ENCODE data around the gene OSBP2.

The OSBP2 gene

DNA sequence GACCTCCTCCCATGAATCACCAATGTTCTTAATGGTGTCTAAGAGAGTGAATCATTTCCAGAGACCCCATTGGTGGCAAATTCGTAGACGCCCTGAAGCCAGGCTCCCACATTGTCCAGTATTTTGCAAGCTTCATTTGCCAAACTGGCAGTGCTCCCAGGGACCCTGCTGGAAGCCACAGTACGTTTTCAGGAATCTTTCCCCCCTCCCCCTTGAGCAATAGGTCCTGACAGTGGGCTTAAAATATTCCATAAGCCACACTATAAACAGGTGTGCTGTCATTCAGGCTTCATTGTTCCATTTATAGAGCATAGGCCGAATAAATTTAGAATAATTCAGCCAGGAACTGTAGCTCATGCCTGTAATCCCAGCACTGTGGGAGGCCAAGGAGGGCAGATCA, 148.6 kb downstream of the OSBP2 start:
- DNase-seq (ENCODE audit: low read depth in 2 of 2), result no peak

DNA sequence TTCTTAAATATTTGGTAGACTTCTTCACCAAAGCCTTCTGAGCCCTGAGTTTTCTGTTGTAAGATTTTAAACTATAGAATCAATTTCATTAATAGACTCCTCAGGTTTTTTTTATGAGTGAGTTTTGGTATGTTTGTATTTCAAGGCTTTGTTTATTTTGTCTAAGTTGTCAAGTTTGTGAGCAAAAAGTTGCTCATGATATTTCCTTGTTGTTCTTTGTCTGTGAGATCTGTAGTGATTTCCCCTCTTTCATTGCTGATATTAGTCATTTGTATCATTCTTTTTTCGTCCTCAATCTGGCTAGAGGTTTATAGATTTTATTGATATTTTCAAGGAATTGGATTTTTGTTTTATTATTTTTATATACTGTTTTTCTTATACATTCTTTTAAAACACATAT, 152.9 kb downstream of the OSBP2 start:
- DNase-seq (ENCODE audit: low read depth in 2 of 2), result no peak

DNA sequence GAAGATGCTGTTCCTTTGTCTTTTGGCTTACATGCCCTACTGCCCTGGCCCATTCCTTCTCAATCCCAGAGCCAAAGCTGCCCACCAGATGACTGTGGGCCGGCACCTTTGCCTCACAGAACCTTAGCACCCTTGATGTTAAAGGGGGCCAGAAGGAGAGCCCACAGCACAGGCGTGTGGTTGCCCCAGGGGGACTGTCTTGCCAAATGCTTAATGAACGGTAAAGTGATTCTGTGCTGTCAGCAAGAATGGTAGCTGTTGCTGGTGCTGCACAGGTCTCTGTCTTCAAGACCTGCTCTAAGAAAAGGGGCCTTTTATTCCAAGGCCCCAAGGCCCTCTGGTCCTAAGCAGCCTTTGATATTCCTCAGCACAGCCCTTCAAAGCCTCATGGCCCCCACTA, 160.6 kb downstream of the OSBP2 start:
- no peak for DNase-seq (ENCODE audit: low read depth in 2 of 2)

DNA sequence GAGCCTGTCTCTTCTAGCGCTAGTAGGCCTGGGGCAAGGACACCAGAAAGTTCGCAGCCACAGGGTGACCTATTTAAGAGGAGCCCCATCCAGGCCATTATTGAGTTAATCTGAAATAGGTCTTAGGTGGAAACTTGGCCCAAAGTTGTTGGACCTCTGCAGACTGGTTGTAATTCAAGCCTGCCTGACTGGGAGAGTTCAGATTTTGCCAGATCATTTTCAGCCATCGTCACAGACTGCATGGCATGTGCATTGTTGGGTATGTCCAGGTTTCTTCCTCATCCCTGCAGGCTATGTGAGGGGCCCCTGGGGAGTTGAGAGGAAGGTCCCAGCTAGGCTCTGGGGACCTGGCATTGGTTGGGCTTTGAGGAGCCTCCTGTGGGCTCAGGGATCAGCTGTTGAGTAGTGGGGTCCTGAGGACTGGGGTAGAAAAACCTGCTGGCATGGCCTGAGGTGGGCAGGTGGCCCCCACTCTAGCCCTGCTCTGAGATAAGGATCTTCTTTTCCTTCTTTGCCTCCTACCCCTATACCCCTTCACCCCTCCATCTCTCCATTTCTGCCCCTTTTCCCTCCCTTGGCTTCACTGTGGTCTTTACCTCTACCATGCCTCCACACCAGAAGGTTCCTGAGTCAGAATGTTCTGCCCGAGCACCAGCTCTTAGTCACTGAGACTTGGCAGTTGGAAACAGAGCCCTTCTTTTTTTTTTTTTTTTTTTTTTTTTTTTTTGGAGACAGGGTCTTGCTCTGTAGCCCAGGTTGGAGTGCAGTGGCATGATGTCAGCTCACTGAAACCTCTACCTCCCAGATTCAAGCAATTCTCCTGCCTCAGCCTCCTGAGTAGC, 161.2 kb downstream of the OSBP2 start:
- no peak for DNase-seq (ENCODE audit: low read depth in 2 of 2)

- DNase-seq (ENCODE audit: low read depth in 2 of 2), result no peak
Measured at GRCh38 chr22:30856741-30857502, 162.2 kb downstream of the OSBP2 start.

DNA sequence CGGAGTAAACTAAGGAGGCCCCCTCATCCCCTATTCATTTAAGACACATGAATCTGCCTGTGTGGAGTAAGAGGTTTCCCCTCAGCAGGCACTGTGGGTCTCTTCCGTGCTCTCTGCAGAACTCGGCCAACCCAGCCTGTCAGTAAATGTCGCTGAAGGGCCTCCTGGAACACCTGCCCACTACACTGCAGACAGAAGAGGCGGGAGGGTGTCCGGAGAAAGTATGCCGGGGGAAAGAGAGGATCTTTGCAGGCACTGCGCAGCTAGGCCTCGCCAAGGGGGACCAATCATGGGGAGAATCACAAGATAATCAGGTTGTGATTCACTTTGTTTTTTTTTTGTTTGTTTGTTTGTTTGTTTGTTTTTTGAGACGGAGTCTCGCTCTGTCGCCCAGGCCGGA, 163.1 kb downstream of the OSBP2 start:
- DNase-seq (ENCODE audit: low read depth in 2 of 2), result no peak

DNA sequence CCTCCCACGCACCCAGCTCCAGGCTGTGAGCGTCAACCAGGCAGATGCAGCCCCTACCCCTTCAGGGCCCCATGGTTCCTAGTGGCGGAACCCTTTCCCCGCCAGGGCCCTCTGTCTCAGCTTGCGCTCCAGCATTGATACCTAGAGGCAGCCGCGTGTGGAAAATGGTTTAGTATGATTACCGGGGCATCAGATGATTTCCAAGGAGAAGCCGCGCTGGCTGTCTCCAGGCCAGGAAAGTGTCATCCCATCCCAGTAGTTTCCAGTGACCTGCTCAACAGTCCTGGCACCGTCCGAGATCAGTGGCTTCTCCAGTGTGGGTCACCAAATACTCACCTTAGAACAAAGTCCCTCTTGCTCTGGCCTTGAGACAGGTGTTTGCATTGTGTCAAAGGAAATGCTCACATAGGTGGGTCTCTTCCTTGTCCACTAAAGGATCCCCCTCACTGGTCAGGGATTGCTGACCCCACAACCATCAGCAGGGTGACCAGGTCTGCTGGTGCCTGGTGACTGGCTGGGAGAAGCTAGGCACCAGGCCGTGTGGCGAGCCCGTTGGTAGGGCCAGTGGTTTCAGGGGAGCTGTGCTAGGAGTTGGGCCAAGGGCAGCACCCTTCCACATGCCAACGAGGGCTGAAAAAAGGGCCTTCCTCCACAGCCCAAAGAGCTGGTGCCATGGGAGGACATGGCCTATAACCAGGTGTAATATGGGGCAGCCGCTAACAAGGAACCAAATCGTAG, 164.5 kb downstream of the OSBP2 start:
- no peak for DNase-seq (ENCODE audit: low read depth in 2 of 2)

DNA sequence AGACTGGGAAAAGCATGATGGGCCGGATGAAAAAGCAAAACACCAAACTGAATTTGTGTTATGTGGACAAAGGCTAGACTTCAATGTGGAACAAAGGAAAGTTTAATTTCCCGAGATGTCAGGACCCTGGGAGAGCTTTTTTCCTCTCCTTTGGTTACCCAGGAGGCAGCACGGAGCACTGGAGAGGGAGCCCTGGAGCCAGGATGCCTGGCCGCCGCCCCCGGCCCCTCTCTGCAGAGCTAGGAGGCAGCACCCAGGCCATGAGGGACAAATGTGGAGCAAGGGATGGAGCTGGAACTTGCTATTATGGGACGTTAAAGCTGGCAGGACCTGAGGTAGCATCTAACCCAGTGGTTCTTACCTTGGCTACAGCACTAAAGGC, 165.0 kb downstream of the OSBP2 start:
- DNase-seq (ENCODE audit: low read depth in 2 of 2), result no peak

- DNase-seq (ENCODE audit: low read depth in 2 of 2), result no peak
Measured at GRCh38 chr22:30860176-30861105, 165.8 kb downstream of the OSBP2 start.

GRCh38 chr22:30861131-30861530, 166.5 kb downstream of the OSBP2 start:
- DNase-seq (ENCODE audit: low read depth in 2 of 2), result no peak

GRCh38 chr22:30861688-30862552, 167.2 kb downstream of the OSBP2 start:
- no peak for DNase-seq (ENCODE audit: low read depth in 2 of 2)

DNA sequence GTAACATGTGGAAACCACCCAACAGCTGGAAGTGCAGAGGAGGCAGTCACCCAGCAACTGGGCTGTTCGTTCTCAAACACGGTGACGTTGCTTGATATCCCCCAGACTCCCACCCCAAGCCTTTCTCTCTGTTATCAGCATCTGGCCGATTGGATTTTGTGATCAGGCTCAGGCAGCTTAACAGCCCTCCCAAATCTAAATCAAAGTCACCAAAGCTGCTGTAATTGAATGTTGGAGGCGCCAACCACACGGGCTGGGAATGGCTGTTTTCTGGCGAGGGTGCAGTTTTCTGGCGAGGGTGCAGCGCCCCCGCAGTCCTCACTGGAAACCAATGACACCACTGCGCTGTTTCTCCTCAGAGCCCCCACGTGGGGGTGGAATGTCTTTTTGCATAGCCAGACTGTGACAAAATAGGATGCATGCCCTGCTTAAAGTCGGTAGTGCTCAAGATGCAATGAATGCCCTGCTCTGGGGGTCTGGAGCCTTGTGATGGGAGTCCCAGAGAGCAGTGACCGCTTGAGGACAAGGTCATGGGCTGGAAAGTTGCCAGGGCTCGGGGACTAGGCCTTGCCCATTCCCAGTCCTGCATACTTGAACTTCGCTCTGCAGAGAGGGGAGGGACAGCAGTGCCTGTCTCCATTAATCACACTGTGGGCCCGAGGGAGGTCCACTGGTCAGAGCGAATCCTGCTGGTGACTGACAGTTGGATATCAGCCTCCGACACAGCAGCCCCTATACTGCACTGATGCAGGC, 168.6 kb downstream of the OSBP2 start:
- no peak for DNase-seq (ENCODE audit: low read depth in 2 of 2)

- DNase-seq (ENCODE audit: low read depth in 2 of 2), result no peak
Measured at GRCh38 chr22:30864441-30865420, 170.1 kb downstream of the OSBP2 start.

- no peak for DNase-seq (ENCODE audit: low read depth in 2 of 2)
Measured at GRCh38 chr22:30865656-30866055, 171.0 kb downstream of the OSBP2 start.

DNA sequence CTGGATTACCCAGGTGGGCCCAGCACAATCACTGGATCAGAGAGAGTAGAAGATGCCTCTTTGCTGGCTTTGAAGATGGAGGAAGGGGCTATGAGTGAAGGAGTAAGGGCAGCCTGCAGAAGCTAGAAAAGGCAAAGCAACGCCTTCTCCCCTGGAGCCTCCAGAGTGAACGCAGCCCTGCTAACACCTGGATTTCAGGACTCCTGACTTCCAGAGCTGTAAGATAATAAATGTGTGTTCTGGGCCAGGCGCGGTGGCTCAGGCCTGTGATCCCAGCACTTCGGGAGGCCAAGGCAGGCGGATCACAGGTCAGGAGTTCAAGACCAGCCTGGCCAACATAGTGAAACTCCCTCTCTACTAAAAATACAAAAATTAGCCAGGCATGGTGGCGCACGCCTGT, 171.5 kb downstream of the OSBP2 start:
- no peak for DNase-seq (ENCODE audit: low read depth in 2 of 2)

DNA sequence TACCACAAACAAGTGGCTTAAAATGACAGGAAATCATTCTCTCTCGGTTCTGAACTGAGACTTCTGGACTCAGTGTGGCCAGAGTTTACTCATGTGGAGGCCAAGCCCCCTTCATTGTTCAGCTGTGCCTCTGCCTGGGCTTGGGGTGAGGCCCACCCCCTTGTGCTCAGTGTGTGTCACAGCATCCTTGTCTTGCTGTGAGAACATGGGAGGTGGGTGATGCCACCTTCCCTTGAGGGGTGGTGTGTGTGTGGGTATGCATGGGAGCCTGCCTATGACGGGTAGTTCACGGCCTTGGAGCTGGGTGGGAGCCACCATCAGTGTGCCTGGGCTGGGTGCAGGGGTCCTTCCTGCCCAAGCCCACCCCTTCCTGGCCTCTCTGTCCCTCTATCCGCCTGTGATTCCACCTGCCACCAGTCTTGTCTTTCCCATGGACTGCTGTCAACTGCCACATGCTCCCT, 172.2 kb downstream of the OSBP2 start:
- DNase-seq (ENCODE audit: low read depth in 2 of 2), result no peak

- no peak for DNase-seq (ENCODE audit: low read depth in 2 of 2)
Measured at GRCh38 chr22:30867746-30868662, 173.3 kb downstream of the OSBP2 start.

Data from stimulated activated CD8-positive, alpha-beta memory T cell treated with anti-CD3 and anti-CD28 coated beads, Interleukin-7, amount 100 ng/mL, for 1 hour (primary cell).